Measurements from ENCODE around the gene CKAP4. TPM values are rescaled to one million over a fixed set of nuclear protein-coding genes. Genes with fewer than 3 reads are reported as not detected.

Gene CKAP4
- polyA plus RNA-seq, 1 experiment = 389 TPM

DNA sequence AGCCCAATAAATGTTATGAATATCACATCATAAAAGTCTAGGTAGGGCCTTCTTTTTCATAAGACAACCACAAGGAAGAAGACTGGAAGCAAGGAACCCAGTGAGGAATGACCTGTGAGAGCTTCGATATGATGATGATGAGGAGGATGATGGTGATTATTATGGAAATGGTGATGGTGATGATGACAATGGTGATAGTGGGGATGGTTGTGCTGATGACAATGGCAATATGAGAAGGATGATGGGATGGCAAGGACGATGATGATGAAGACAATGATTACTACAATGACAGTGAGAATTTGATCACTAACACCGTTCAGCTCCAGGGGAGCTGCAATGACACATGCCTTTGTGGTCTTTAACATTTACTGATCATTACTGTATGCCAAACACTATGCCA is 7.7 kb upstream of the CKAP4 start:
- TF ChIP-seq, protein P1, sequence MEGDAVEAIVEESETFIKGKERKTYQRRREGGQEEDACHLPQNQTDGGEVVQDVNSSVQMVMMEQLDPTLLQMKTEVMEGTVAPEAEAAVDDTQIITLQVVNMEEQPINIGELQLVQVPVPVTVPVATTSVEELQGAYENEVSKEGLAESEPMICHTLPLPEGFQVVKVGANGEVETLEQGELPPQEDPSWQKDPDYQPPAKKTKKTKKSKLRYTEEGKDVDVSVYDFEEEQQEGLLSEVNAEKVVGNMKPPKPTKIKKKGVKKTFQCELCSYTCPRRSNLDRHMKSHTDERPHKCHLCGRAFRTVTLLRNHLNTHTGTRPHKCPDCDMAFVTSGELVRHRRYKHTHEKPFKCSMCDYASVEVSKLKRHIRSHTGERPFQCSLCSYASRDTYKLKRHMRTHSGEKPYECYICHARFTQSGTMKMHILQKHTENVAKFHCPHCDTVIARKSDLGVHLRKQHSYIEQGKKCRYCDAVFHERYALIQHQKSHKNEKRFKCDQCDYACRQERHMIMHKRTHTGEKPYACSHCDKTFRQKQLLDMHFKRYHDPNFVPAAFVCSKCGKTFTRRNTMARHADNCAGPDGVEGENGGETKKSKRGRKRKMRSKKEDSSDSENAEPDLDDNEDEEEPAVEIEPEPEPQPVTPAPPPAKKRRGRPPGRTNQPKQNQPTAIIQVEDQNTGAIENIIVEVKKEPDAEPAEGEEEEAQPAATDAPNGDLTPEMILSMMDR (IDR thresholded peaks at IDR 0.05; ENCODE audit: low read depth, low read length) = no peak
- H3K27me3 ChIP-seq (ENCODE audit: control insufficient read depth, insufficient read depth, low read length) = no peaks in the 10 kb centered on the region
- no peak overlapping the region for H3K4me3 ChIP-seq (ENCODE audit: low read depth, low read length)
- DNase-seq (ENCODE audit: low read depth, low spot score) = no peak
- ChIA-PET POLR2A (no interaction called here), CTCF (no interaction called here)
- no peak overlapping the region for H3K27ac ChIP-seq (ENCODE audit: low read depth, low read length)
- H3K9me3 ChIP-seq (ENCODE audit: control insufficient read depth, insufficient read depth, low read length) = no peaks in the 10 kb centered on the region

DNA sequence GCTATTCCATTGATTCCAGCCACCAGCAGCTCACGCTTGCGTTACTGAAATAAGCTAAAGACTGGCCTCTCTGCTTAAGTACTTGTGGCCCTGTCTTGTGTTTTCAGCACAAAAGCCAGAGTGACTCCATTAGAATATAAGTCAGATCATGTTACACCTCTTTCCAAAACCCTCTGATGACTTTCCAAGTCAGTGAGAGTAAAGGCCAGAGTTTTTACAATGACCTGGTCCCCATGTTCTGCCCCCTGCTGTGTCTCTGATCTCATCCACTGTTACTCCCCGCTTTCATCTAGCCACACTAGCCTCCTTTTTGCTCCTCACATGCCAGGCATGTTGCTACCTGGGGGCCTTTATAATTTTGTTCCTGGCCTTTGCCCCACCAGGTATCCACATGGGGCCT is 6.9 kb upstream of the CKAP4 start:
- no peak overlapping the region for H3K4me3 ChIP-seq (ENCODE audit: low read depth, low read length)
- H3K27ac ChIP-seq (ENCODE audit: low read depth, low read length) = no peak overlapping the region
- no peaks in the 10 kb centered on the region for H3K9me3 ChIP-seq (ENCODE audit: control insufficient read depth, insufficient read depth, low read length)
- TF ChIP-seq, protein P1 (IDR thresholded peaks at IDR 0.05; ENCODE audit: low read depth, low read length) = no peak
- no peak for DNase-seq (ENCODE audit: low read depth, low spot score)
- POLR2A ChIA-PET = no interaction called here
- CTCF ChIA-PET = no interaction called here
- H3K27me3 ChIP-seq (ENCODE audit: control insufficient read depth, insufficient read depth, low read length) = no peaks in the 10 kb centered on the region

DNA sequence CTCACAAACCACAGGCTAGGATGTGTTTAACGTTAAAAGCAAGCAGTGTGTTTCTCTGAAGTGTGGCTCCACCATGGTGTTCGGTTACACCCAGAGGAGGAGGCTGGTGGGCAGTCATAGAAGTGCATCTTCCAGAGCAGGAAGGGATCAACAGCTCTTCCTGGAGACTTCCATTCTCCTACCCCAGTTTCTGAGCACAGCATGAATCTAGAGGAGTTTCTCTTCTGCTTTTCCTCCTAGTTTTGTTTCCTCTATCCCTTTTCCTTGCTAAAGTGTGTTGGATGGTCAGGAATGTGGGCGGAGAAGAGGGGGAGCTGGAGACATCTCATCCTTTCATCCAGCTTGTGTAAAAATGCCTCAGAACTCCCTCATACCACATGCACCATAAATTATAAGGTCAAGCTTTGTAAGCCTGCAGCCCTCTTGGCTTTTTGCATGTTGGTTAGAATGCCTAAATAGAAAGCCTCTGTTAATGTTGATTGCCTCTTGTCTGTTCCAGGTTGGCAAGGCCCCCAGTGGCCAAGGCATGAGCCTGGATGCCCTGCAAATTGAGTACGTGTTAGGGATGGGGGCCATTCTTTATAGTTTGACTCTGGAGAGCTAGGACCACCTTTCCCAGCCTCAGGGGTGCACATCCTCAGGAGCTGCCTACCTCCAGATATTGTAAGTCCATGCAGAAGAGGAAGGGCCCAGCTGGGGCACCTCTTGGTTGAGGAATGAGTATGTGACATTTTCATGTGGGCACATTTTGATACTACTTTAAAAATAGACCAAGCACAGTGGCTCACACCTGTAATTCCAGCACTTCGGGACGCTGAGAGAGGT is 4.0 kb upstream of the CKAP4 start:
- no peak for DNase-seq (ENCODE audit: low read depth, low spot score)
- Histone ChIP-seq H3K9me3 (ENCODE audit: control insufficient read depth, insufficient read depth, low read length) (peaks cover 2% of the 10 kb centered on the region; the same call in 1 of the 2 replicates), H3K4me3 (ENCODE audit: low read depth, low read length) (no peak overlapping the region), H3K27me3 (ENCODE audit: control insufficient read depth, insufficient read depth, low read length) (no peaks in the 10 kb centered on the region), H3K27ac (ENCODE audit: low read depth, low read length) (peak overlapping the region; percentile 23)
- TF ChIP-seq, protein P1 (IDR thresholded peaks at IDR 0.05; ENCODE audit: low read depth, low read length) = peak; percentile 23; the same call in 1 of the 2 replicates
- ChIA-PET CTCF (interaction anchor here (0.8 to 2.1 kb wide), 8 partner anchors 20 to 667 kb away, joined by 3 to 10 read pairs (median 4); partner anchors contain the start of gene POLR3B), POLR2A (interaction anchor here (0.7 to 1.4 kb wide), 5 partner anchors 11 to 1113 kb away, joined by 3 to 5 read pairs (median 4); no protein-coding TSS in a partner anchor)

GRCh38 chr12:106249411-106250135 is 1.8 kb upstream of the CKAP4 start:
- Histone ChIP-seq H3K4me3 (ENCODE audit: low read depth, low read length) (peak overlapping the region; percentile 31), H3K27me3 (ENCODE audit: control insufficient read depth, insufficient read depth, low read length) (no peaks in the 10 kb centered on the region), H3K27ac (ENCODE audit: low read depth, low read length) (peak overlapping the region; percentile 11), H3K9me3 (ENCODE audit: control insufficient read depth, insufficient read depth, low read length) (peaks cover 6% of the 10 kb centered on the region; the same call in 1 of the 2 replicates)
- POLR2A ChIA-PET = no interaction called here
- no peak for DNase-seq (ENCODE audit: low read depth, low spot score)
- CTCF ChIA-PET = no interaction called here
- TF ChIP-seq, protein P1 (IDR thresholded peaks at IDR 0.05; ENCODE audit: low read depth, low read length) = no peak
